Measurements from ENCODE around the gene PHYH.

GRCh38 chr10:13257621-13258140 lies 42.2 kb downstream of the PHYH start:
- TF ChIP-seq, protein P1, sequence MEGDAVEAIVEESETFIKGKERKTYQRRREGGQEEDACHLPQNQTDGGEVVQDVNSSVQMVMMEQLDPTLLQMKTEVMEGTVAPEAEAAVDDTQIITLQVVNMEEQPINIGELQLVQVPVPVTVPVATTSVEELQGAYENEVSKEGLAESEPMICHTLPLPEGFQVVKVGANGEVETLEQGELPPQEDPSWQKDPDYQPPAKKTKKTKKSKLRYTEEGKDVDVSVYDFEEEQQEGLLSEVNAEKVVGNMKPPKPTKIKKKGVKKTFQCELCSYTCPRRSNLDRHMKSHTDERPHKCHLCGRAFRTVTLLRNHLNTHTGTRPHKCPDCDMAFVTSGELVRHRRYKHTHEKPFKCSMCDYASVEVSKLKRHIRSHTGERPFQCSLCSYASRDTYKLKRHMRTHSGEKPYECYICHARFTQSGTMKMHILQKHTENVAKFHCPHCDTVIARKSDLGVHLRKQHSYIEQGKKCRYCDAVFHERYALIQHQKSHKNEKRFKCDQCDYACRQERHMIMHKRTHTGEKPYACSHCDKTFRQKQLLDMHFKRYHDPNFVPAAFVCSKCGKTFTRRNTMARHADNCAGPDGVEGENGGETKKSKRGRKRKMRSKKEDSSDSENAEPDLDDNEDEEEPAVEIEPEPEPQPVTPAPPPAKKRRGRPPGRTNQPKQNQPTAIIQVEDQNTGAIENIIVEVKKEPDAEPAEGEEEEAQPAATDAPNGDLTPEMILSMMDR (IDR thresholded peaks at IDR 0.05) = no peak
- no peak for TF ChIP-seq POLR2A (IDR thresholded peaks at IDR 0.05)

Data from body of pancreas (tissue), 4 donors.